Psoas muscle (tissue), 8 donors: ENCODE measurements around the gene GPR15. TPM values are rescaled to one million over a fixed set of nuclear protein-coding genes. Genes with fewer than 3 reads are reported as not detected.
A peak's percentile ranks its signal among the peaks of the same experiment; 100 is the strongest.

Source experiments
- ATAC-seq, 4 donors: fragments of 200-7000 bp; cut with Tn5 transposase; one replicate each; pipeline ENCODE4 v1.9.1; 2020; ENCODE audit warnings: moderate library complexity in 3 of 4, mild to moderate bottlenecking in 2 of 4
- DNase-seq, 2 donors: peaks; one replicate each; pipeline ENCODE4 v3.0.0-alpha.2; 2020
- H3K27ac ChIP-seq: fragments of 200-600 bp; one replicate; pipeline ENCODE4 v1.8.0; 2022
- H3K27me3 ChIP-seq, 3 donors: fragments of 200-600 bp in 1 of 3; one replicate each; pipeline versions ENCODE4 v1.6.1 to v1.8.0; 2013 to 2022; ENCODE audit warnings: low read length in 2 of 3, mild to moderate bottlenecking in 2 of 3, moderate library complexity in 1 of 3; ENCODE audit not compliant: insufficient read depth in 3 of 3
- H3K36me3 ChIP-seq, 2 donors: fragments of 200-600 bp in 1 of 2; one replicate each; pipeline versions ENCODE4 v1.6.1 to v1.8.0; 2013 to 2022; ENCODE audit warnings: low read depth in 1 of 2, mild to moderate bottlenecking in 1 of 2, moderate library complexity in 1 of 2; ENCODE audit not compliant: insufficient read depth in 1 of 2
- H3K4me1 ChIP-seq: fragments of 200-600 bp; one replicate; pipeline ENCODE4 v1.8.0; 2022
- H3K4me3 ChIP-seq: fragments of 200-600 bp; one replicate; pipeline ENCODE4 v1.8.0; 2022; ENCODE audit warnings: mild to moderate bottlenecking
- H3K9me3 ChIP-seq: fragments of 200-600 bp; one replicate; pipeline ENCODE4 v1.8.0; 2022
- WGBS, 3 donors: extraction: QIAGEN DNeasy Blood & Tissue Kit; methylation state at CpG; one replicate each; pipeline versions ENCODE4 v1.1.6 to v1.1.7; 2013; 5-methylcytosine and 5-hydroxymethylcytosine counted together
- intact Hi-C, 2 donors: fragments of 100-400 bp; cut with DNase I; formaldehyde crosslinking; loops; one replicate each; pipeline versions ENCODE4 v1.11.0 to v1.14.2; 2022
- polyA plus RNA-seq, 3 donors: library from polyadenylated mRNA; stranded (reverse); fragments of 200-250 nt; gene quantifications; one replicate each; pipeline ENCODE4 v1.2.3, GENCODE V29; 2013
- total RNA-seq, 4 donors: library from RNA; stranded (reverse); fragmentation: NEBNext Ultra II Directional in 2 of 4; extraction: Animal tissue kit (Norgen Biotek cat#: 25700) in 2 of 4; gene quantifications; one replicate each; pipeline versions ENCODE4 v1.2.1 to v1.2.4, GENCODE V29; 2021 to 2023
- TF ChIP-seq, protein P1 (sequence below): fragments of 200-600 bp; IDR thresholded peaks from one replicate; pipeline ENCODE4 v1.8.0; 2022; ENCODE audit warnings: antibody characterized with exemption
- donor health status: healthy with polysubstance abuse.
- donor health status: DM: no; HTN: no; CAD: no; lungs with moderate emphysema.
- donor health status: Bipolar disorder and iron deficiency.
- donor health status: healthy.
- donor health status: DM: yes; HTN: yes; CAD: no.
- donor health status: DM: no; HTN: no; CAD: no.
- donor health status: DM: no; HTN: no; CAD: no.
- donor health status: DM: yes; HTN: yes; CAD: no.

GPR15 gene
- total and polyA plus RNA-seq, 7 donors: not detected

DNA sequence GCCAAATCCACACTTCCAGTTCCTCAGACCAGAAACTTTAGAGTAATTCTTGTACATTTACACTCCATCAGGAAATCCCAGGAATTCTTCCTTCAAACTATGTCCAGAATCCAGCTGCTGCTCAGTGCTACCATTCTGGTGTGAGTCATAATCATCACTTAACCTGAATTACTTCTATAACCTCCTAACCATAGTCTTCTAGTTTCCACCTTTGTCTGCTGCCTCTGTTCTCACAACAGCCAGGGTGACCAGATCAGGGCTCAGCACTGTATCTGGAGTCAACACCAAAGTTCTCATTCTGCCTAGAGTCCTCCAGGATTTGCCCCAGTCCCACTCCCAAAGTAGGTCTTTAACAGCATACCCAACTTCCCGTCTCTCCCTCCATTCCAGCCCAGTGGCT lies 12.4 kb upstream of the GPR15 start:
- Histone ChIP-seq H3K27ac (no peak overlapping the region), H3K4me3 (no peak overlapping the region), H3K9me3 (no peaks in the 10 kb centered on the region), H3K27me3 (no peaks in the 10 kb centered on the region), H3K4me1 (peaks cover 29% of the 10 kb centered on the region), H3K36me3 (peaks cover 11 to 63% of the 10 kb centered on the region in 2 donors)
- TF ChIP-seq, protein P1, sequence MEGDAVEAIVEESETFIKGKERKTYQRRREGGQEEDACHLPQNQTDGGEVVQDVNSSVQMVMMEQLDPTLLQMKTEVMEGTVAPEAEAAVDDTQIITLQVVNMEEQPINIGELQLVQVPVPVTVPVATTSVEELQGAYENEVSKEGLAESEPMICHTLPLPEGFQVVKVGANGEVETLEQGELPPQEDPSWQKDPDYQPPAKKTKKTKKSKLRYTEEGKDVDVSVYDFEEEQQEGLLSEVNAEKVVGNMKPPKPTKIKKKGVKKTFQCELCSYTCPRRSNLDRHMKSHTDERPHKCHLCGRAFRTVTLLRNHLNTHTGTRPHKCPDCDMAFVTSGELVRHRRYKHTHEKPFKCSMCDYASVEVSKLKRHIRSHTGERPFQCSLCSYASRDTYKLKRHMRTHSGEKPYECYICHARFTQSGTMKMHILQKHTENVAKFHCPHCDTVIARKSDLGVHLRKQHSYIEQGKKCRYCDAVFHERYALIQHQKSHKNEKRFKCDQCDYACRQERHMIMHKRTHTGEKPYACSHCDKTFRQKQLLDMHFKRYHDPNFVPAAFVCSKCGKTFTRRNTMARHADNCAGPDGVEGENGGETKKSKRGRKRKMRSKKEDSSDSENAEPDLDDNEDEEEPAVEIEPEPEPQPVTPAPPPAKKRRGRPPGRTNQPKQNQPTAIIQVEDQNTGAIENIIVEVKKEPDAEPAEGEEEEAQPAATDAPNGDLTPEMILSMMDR: no peak
- intact Hi-C loops: no loop called here
- 0 to 98% (median 92%) methylated on average over 1 of the region's 1 CpG for WGBS, 3 donors
- DNase-seq (no peak), ATAC-seq (no peak)

DNA sequence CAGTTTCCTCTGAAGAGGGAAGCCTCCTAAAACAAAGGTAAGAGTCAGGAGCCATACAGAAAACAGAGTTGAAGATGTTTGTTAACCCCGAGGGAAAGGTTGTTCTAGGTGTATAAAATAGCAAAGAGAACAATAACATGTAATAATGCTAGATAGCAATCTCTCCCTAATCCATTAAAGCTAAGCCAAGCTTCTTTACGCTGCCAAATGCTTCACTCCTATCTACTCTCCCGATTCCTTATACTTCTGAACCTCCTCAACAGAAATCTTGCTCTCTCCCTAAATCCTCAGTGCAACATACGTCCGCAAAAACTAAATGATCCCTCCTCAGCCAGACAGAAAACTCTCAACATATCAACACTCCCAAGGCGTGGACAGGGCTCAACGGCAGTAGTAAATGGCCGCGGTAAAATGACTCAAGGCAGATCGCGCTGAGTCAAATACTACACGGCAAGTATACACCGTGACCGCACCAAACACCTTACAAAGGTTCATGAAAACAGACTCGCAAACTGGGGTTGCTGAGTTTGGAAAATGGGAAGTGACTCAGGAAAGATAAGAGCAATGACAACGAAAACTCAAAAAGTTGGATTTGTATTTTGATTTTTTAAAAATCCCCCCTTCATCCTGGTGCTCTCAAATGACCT lies 9.8 kb upstream of the GPR15 start:
- ATAC-seq (peak; percentile 53 to 75 (median 69)), DNase-seq (peak; percentile 26 to 52)
- intact Hi-C loops: no loop called here
- Histone ChIP-seq H3K36me3 (peaks cover 8 to 40% of the 10 kb centered on the region in 2 donors), H3K9me3 (no peaks in the 10 kb centered on the region), H3K4me3 (peak overlapping the region; percentile 87), H3K4me1 (peaks cover 29% of the 10 kb centered on the region), H3K27me3 (no peaks in the 10 kb centered on the region), H3K27ac (peak overlapping the region; percentile 96)
- TF ChIP-seq, protein P1: no peak
- WGBS, 3 donors: 0 to 1% (median 1%) methylated on average over 16 of the region's 16 CpGs

DNA sequence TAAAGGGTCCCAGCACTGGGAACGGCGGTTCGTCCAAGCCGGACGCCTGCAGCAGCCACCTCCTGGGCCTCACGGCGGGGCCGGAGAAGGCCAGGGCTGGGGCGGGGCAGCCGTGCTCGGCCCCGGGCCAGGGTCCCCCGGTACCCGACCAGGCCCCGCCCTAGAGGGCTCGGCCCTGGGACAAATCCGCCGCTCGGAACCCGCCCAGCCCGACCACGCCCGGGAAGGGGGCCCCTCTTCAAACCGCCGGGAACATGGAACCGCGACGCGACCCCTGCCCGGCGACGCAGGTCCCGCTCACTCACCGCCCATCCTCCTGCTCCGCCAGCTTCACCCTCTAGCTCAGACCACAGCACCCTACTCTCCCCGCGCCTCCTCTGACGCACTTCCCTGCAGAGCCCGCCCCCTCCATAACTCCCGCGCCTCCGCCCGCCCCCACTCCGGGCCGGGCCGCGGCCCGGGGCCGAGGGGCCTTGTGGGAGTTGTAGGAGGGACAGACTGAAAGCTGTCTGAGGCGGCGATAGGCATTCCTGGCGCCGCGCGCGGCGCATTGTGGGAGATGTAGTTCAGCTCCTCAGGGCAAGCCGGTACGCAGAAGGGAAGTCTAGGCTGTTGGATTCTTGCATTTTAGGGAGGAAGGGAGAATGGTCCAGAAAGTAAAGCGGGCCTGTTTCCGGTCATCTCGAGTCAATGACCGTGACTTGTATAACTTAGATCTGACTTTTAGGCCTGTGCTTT lies 9.1 kb upstream of the GPR15 start, which contains the start of gene CLDND1:
CLDND1 (minus strand) TSS at position 359 of the 738 bp plus-strand sequence. CDS start 1,478 bp downstream, outside the sequence.
- Histone ChIP-seq H3K9me3 (no peaks in the 10 kb centered on the region), H3K27me3 (no peaks in the 10 kb centered on the region), H3K36me3 (peaks cover 8 to 33% of the 10 kb centered on the region in 2 donors), H3K27ac (peak within 1 kb of the TSS; percentile 96), H3K4me1 (peaks cover 28% of the 10 kb centered on the region), H3K4me3 (peak within 1 kb of the TSS; percentile 87)
- 0 to 1% (median 0%) methylated on average over 43 to 63 of the region's 63 CpGs for WGBS, 3 donors
- ATAC-seq (peak; percentile 98 to 99 (median 98)), DNase-seq (peak; percentile 98 to 99)
- TF ChIP-seq, protein P1: no peak
- intact Hi-C loops: no loop called here

DNA sequence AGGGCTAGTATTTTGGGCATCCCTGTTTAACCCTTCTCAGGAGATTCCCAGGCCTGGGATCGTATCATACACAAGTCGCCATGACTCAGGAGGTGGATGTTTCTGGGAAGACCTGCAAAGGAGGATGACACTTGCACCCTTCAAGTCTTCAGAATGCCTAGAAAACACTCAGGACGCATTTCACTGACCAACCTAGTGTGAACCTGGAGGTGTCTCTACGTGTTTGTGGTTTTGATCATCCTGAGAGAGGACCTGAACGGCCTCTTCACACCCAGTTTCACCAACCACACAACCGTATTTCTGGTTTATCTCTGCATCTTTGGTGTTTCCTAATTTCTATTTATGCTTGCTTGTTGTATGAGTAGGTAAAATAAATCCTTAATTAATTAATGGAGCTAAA lies 6.3 kb upstream of the GPR15 start:
- intact Hi-C loops: loop anchor here in 1 of 2 donors (5.0 kb wide), 1 partner anchor 67 kb away; the partner anchor contains the start of gene CPOX
- 87 to 89% (median 88%) methylated on average over 6 of the region's 6 CpGs for WGBS, 3 donors
- no peaks in the 10 kb centered on the region for H3K9me3 ChIP-seq

More for the DNA sequence above, 6.3 kb upstream of the GPR15 start:
- no peaks in the 10 kb centered on the region for H3K27me3 ChIP-seq
- H3K27ac ChIP-seq: no peak overlapping the region
- H3K4me3 ChIP-seq: no peak overlapping the region
- TF ChIP-seq, protein P1: no peak
- H3K4me1 ChIP-seq: peaks cover 22% of the 10 kb centered on the region
- DNase-seq (no peak), ATAC-seq (no peak)
- H3K36me3 ChIP-seq: peaks cover 0 to 8% of the 10 kb centered on the region in 2 donors
